Stimulated activated CD4-positive, alpha-beta T cell treated with anti-CD3 and anti-CD28 coated beads, Interleukin-15, amount 100 ng/mL, for 1 hour (primary cell): ENCODE data around the gene ABCC10.
A peak's percentile ranks its signal among the peaks of the same experiment; 100 is the strongest.
"Not testable (repeated sequence)": the region's sequence is repeated elsewhere in the genome, so short reads cannot be mapped to it uniquely, and the experiment has no call there.

Experiments used
- DNase-seq, 2 donors: peaks; one replicate each; pipeline ENCODE4 v3.0.0-alpha.2; 2020; ENCODE audit warnings: low read depth in 1 of 2, low spot score in 1 of 2

Gene ABCC10, protein sequence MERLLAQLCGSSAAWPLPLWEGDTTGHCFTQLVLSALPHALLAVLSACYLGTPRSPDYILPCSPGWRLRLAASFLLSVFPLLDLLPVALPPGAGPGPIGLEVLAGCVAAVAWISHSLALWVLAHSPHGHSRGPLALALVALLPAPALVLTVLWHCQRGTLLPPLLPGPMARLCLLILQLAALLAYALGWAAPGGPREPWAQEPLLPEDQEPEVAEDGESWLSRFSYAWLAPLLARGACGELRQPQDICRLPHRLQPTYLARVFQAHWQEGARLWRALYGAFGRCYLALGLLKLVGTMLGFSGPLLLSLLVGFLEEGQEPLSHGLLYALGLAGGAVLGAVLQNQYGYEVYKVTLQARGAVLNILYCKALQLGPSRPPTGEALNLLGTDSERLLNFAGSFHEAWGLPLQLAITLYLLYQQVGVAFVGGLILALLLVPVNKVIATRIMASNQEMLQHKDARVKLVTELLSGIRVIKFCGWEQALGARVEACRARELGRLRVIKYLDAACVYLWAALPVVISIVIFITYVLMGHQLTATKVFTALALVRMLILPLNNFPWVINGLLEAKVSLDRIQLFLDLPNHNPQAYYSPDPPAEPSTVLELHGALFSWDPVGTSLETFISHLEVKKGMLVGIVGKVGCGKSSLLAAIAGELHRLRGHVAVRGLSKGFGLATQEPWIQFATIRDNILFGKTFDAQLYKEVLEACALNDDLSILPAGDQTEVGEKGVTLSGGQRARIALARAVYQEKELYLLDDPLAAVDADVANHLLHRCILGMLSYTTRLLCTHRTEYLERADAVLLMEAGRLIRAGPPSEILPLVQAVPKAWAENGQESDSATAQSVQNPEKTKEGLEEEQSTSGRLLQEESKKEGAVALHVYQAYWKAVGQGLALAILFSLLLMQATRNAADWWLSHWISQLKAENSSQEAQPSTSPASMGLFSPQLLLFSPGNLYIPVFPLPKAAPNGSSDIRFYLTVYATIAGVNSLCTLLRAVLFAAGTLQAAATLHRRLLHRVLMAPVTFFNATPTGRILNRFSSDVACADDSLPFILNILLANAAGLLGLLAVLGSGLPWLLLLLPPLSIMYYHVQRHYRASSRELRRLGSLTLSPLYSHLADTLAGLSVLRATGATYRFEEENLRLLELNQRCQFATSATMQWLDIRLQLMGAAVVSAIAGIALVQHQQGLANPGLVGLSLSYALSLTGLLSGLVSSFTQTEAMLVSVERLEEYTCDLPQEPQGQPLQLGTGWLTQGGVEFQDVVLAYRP (N-terminal part only)

DNA sequence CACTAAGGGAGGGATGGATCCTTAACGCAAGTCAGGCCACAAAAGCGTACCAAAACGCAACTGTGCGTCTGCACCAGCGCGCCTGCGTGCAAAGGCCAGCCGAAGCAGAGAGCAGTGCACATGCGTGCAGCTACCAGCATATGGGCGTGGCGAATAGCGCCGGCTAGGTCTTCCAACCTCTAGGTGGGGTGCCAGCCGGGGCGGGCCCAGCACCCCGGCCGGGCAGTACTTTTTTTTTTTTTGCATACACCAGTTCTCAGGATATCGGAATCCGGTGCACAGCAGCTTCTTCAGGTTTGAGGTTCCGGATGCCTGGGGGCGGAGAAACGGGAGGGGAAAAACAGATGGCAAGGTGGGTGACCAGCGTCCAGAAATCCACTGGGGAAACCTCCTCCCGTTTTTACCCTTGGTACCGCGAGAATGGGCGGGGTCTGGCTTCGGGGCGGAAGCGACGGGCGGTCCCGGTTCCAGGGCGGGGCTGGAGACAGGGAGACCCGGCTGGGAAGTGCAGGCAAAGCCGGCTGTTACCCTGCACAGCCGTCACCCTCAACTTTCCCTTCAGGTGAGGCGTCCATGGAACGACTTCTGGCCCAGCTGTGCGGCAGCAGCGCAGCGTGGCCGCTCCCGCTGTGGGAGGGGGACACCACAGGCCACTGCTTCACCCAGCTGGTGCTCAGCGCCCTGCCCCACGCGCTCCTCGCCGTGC is at the start of gene ABCC10:
Gene ABCC10 (plus strand): TSS at position 136 of the 706 bp plus-strand sequence. CDS start 438 bp downstream, at position 574.
- peak; percentile 87 to 88 for DNase-seq

DNA sequence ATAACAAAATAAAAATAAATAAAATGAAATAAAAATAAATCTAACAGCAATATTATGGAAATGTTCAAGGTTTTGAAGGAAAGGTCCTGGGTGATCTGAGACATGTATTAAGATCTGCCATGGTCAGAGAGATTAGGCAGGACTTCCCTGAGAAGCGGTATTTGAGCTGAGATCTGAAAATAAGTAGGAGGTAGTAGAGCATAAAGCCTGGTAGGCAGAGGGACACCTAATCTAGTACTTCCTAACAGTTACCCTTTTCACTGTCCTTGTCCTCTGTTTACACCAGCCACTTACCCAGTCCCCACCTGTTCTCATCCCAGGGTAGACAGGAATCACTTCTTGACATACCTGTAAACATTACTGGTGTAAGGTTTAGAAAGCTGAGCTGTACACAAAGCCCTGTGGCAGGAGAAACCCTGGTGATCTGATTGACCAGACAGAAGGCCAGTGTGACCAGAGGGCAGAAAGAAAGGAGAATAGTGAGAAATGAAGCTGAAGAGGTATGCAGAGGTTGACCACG is 49.6 kb upstream of the ABCC10 start:
- DNase-seq, result no peak

DNA sequence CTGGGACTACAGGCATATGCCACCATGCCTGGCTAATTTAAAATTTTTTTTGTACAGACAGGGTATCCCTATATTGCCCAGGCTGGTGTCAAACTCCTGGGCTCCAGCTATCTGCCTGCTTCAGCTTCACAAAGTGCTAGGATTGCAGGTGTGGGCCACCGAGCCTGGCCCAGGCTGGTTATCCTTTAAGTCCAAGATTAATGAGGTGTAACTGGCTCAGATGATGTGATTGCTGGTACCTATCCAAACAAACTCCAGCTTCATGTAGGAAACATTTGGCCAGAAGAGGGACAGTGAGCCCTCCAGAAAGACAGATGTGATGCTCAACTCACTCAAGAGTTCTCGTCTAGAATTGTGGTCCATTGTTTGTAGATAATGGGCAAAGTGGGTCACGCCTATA is 48.7 kb upstream of the ABCC10 start:
- DNase-seq, result no peak

DNA sequence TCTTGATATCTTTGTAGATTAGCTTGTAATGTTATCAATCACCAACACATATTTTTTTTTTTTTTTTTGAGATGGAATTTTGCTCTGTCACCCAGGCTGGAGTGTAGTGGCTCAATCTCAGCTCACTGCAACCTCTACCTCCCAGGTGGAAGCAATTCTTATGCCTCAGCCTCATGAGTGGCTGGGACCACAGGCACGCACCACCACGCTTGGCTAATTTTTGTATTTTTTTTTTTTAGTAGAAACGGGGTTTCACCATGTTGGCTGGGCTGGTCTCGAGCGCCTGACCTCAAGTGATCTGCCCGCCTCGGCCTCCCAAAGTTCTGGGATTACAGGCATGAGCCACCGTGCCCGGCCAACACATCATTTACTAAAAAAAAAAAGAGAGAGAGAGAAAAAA is 46.5 kb upstream of the ABCC10 start:
- DNase-seq, result not testable (repeated sequence)

DNA sequence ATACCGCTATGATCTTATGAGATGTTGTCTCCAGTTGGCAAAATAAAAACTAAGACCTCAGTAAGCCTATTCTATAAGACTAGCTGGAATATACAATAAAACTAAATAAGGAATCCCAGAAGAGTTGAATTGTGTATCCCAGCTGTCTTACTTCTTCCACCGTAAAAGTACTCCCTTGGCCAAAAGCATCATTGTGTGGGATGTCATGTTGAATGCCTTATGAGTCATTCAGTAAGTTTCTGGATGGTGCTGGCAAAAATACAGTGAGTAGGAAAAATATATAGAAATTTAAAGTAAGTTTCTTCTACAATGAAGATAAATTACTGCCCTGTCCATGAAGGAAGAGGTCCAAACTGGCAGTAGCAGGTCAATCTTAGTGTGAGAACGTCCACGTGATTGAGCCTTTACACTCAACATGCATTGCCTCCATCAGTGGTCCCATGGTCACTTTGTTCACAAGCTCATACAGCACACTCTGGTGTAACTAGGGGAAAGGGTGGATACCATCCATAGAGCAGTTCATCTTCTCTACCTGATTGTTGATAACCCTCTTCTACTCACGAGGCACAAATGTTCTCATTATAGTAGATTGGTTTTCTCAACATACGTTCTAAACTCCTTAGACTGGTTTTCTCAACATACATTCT is 44.2 kb upstream of the ABCC10 start:
- no peak for DNase-seq

DNA sequence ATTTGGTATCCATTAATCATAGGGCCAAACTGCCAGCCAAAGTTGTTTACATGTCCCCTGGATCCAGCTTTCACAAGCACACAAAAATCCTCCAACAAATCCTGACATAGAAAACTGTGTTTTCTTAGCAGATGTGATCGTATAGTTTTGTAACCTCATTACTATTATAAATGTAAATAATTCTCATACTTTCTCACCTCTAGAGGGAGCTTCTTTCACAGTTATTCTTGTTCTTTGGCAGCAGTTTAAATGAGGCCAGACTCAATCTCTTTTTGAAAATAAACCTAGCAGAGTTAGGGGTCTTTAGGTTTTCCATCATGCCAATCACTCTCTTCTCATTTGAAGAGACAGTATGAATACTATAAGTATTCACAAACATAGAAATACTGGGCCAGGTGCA is 40.8 kb upstream of the ABCC10 start:
- no peak for DNase-seq

DNA sequence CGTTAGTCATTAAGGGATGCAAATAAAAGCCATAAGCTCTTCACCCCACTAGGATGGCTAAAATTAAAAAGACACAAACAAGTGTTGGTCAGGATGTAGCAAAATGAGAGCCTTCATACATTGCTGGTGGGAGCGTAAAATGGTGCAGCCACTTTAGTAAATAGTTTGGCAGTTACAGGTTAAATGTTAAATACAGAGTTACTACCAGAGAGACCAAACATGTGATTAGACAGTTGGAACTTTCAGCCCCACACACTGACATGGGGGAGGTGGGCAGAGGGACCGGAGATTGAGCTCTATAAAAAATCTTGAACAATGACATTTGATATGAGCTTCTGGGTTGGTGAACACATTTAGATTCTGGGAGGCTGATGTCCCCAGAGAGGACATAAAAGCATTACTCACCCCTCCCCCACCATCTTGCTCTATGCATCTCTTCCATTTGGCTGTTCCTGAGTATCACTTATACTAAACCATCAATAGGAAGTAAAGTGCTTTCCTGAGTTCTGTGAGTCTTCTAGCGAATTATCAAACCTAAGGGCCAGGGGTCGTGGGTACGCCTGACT is 37.5 kb upstream of the ABCC10 start:
- no peak for DNase-seq

DNA sequence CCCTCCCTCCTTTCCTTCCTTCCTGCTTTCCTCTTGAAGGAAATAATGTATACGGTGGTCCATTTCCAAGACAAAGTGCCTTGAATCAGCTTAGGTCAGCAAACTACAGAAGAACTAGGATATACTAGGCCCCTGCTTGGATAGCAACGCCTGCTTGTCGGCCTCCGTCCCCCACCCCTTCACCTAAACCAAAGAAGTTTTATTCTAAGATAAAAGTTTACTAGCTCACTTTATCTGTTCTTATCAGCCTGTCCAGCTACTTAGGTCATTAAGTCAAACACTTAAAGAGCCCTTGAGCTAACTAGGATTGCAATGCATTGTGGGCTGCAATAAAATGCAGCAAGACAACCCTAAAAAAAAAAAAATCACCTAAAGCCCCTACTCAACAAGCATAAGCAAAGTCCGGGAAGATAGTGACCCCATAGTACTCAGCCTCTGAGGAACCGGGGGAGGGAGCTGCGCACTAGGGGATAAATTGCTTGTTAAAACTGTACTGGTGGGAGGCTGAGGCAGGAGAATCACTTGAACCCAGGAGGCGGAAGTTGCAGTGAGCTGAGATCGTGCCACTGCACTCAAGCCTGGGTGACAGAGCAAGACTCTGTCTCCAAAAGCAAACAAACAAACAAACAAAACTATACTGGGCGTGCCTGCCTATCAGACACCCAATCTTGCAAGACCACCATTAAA is 36.4 kb upstream of the ABCC10 start:
- DNase-seq, result not testable (repeated sequence)

DNA sequence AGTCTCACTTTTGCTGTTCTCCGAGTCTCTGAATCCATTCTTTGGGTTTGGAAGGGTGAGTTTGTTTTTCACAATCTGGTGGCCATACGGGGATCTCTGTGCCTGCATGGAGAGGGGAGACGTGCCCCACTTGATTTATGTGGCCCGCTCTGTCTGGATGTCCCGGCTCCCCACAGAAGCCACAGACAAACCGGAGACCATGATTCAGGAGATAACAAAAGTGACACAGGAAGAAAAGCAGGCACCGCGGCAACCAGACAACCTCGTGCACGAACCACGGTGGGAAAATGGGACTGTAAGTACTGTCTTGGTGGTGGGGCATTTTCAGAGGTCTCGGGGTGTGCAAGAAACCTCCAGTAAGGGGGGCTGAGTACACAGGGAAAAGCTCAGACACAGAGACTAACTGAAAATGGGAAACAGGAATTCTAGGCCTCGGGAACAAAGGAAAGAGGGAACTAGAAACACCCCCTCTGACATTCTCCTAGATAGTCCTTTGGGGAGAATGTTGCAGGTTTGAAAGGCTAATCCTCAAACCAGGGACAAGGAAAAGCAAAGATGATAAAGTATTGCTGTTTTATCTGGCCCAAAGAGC is 35.8 kb upstream of the ABCC10 start:
- no peak for DNase-seq

DNA sequence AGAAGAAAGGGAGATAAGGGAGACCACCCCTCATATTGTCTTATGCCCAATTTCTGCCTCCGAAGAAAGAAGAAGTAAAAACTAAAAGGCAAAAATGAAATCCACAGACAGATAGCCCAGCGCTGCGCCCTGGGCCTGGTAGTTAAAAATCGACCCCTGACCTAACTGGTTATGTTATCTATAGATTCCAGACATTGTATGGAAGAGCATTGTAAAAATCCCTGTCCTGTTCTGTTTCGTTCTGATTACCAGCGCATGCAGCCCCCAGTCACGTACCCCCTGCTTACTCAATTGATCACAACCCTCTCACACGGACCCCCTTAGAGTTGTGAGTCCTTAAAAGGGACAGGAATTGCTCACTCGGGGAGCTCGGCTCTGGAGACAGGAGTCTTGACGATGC is 34.2 kb upstream of the ABCC10 start:
- not testable (repeated sequence) for DNase-seq

DNA sequence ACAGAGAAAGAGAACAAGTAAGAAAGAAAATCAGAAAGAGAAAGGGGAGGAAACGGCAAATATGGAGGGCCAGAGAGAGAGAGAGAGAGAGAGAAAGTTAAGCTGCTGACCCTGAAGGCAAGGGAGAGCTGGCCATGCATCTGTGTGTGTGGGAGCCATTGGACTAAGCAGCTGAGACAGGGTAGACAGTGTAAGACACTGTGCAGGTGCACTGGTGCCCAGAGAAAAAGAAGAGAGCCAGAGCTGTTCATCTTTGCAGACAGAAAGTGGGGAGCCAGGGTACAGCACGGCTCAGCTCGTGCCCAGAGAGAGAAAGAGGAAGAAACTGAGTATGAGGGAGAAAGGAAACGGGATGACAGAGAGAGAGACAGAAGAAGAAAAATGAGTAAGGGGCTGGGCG is 33.7 kb upstream of the ABCC10 start:
- no peak for DNase-seq

DNA sequence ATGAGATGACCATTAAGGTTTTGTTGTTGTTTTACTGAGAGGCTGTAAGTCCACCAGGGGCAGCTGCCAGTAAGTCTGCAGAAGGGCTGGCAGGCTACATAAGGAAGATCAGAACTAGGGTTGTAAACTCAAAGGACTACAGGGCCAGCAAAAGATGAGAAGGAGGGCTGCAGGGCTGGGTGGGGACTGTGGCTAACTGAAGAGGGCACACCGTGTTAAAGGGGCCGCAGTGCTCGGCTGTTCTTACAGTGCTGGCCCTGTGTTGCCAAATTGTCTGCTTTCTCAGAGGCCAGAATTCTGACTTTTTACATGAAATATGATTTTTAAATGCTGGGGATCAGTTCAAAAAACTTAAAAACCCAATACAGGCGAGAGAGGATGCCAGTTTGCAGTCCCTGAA is 32.4 kb upstream of the ABCC10 start:
- no peak for DNase-seq

DNA sequence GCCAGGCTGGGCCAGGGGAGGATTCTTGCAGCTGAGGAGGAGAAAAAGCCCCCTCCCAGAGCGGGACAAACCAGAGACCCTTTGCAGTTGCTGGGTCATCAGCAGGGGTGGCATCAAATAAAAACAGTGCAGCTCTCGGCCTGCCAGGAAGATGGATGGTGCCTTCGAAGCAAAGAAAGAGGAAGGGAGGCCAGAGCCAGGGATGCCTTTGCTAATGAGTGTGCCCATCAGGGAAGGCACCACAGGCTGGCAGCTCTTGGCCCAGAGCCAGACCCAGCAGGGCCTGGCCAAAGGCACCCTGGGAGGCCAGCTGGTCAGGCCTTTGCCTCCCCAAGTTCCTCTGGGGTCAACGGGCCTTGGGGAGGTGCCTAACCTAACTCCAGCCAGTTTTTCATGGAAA is 31.6 kb upstream of the ABCC10 start:
- no peak for DNase-seq

DNA sequence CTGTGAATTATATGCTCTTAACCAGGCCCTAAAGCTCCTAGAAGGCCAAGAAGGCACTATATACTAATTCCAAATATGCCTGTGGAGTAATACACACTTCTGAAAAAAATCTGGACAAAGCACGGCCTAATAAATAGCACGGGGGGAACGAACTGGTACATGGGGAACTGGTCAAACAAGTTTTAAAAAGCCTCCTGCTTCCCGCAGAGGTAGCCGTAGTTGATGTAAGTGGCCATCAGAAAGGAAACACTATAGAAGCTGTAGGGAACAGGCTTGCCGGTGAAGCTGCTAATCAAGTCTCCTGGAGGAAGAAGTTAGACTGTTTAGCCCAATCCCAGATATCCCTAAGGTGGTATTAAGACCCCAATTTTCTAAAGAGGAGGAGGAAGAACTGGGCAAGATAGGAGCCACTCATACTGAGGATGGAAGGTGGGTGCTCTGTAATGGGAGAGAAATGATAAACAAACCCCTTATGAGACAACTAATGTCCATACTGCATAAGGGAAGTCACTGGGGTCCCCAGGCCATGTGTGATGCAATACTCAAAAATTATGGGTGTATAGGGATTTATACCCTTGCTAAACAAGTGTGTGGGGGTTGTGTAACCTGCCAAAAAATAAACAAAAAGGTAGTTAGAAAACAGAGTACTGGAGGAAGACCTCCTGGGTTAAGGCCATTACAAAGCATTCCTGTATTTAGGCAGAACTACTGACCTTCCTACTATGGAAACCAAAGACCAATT is 30.8 kb upstream of the ABCC10 start:
- no peak for DNase-seq

DNA sequence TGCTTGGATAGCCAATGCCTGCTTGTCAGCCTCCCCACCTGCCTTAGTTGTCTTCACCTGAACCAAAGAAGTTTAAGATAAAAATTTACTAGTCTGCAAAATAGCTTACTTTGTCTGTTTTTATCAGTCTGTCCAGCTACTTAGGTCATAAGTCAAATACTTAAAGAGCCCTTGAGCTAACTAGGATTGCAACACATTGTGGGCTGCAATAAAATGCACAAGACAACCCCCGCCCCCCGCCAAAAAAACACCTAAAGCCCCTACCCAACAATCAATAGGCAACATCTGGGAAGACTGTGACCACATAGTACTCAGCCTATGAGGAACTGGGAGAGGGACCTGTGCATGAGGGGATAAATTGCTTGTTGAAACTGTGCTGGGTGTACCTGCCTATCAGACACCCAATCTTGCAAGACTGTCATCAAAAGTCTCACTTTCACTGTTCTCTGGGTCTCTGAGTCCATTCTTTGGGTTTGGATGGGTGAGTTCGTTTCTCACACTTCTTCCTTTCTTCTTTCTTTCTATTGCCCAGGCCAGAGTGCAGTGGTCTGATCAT is 27.3 kb upstream of the ABCC10 start:
- DNase-seq, result no peak

DNA sequence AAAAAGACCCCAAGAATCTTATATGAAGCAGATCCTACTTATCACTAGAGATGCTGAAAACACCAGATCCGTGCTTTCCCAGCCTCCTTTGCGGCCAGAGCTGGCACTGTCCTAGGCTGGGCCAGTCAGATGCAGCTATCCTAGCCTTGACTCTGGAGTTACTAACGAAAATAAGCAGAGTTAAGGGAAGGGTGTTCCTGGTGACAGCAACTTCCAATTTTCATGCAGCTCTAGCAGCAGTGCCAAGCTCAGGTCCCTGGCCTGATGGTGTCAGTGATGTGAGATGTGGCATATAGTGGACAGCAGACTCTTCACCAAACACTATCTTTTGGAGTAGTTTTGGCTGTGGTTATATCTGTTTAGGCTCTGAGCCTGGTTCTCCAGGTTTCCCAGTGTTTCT is 25.6 kb upstream of the ABCC10 start:
- no peak for DNase-seq

DNA sequence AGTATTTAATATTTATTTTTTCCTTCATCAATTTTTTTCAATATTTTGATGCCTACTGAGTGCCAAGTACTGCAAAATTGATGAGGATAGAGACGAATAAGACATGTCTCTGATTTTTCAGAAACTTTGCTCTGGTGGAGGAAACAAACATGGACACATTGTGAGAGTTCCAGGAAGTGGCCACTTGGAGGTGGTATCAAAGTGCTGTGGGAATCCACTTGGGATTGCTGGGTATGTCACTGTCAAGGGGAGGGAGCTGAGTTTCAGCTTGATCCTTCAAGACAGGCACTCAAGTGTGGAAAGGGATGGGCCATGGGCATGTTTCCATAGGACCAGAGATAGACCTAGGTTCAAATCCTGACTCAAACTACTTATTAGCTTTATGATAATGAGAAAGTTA is 24.5 kb upstream of the ABCC10 start:
- no peak for DNase-seq

DNA sequence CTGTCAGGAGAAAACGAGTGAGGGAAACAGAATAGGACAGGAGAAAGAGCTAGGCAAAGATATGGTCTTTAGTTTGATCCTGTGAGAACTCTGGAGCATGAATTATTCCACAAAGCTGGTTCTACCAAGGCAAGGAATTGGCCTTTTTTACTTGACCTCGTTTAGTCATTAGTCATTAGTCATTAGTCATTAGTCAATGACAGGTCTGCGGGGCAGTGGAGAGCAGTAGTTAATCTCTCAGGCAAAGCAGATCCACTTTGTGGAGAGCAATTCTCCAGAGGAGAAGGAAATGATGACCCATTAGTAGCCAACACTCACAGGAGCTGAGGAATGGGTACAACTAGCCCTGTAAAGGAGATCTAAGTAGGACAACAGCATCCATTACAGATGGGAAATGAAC is 22.0 kb upstream of the ABCC10 start:
- no peak for DNase-seq
